Measurements from ENCODE around the gene E2F6.

GRCh38 chr2:11399438-11399762 is 66.6 kb downstream of the E2F6 start:
- TF ChIP-seq, protein P1, sequence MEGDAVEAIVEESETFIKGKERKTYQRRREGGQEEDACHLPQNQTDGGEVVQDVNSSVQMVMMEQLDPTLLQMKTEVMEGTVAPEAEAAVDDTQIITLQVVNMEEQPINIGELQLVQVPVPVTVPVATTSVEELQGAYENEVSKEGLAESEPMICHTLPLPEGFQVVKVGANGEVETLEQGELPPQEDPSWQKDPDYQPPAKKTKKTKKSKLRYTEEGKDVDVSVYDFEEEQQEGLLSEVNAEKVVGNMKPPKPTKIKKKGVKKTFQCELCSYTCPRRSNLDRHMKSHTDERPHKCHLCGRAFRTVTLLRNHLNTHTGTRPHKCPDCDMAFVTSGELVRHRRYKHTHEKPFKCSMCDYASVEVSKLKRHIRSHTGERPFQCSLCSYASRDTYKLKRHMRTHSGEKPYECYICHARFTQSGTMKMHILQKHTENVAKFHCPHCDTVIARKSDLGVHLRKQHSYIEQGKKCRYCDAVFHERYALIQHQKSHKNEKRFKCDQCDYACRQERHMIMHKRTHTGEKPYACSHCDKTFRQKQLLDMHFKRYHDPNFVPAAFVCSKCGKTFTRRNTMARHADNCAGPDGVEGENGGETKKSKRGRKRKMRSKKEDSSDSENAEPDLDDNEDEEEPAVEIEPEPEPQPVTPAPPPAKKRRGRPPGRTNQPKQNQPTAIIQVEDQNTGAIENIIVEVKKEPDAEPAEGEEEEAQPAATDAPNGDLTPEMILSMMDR (tag by site-specific recombination; IDR thresholded peaks at IDR 0.05): no peak
- TF ChIP-seq, protein P2, sequence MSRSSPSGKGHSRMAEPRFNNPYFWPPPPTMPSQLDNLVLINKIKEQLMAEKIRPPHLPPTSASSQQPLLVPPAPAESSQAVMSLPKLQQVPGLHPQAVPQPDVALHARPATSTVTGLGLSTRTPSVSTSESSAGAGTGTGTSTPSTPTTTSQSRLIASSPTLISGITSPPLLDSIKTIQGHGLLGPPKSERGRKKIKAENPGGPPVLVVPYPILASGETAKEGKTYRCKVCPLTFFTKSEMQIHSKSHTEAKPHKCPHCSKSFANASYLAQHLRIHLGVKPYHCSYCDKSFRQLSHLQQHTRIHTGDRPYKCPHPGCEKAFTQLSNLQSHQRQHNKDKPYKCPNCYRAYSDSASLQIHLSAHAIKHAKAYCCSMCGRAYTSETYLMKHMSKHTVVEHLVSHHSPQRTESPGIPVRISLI (tag by site-specific recombination; IDR thresholded peaks at IDR 0.05): no peak

Data from HEK293 (cell line).